ENCODE results near the gene SLC5A4.
"Not testable (repeated sequence)": the region's sequence is repeated elsewhere in the genome, so short reads cannot be mapped to it uniquely, and the experiment has no call there.

Gene SLC5A4

GRCh38 chr22:32255217-32255616 lies at the start of gene SLC5A4:
Gene SLC5A4 (minus strand): TSS chr22:32255347. CDS start chr22:32255329, 18 bp downstream.
- no peak within 1 kb of the TSS for H3K27ac ChIP-seq
- TF ChIP-seq ZFX (IDR thresholded peaks at IDR 0.05): no peak

- not testable (repeated sequence) for H3K27ac ChIP-seq
Observed at GRCh38 chr22:32293921-32294320, 38.8 kb upstream of the SLC5A4 start.

GRCh38 chr22:32286290-32286840 lies 31.2 kb upstream of the SLC5A4 start:
- TF ChIP-seq CTCF (conservative IDR thresholded peaks at IDR 0.05) (no peak), ZFX (IDR thresholded peaks at IDR 0.05) (no peak)
- H3K27ac ChIP-seq: no peak overlapping the region

- no peak for TF ChIP-seq CTCF (conservative IDR thresholded peaks at IDR 0.05)
- no peak for TF ChIP-seq ZFX (IDR thresholded peaks at IDR 0.05)
Observed at GRCh38 chr22:32281072-32281471, 25.9 kb upstream of the SLC5A4 start.

GRCh38 chr22:32275353-32275752 lies 20.2 kb upstream of the SLC5A4 start:
- not testable (repeated sequence) for H3K27ac ChIP-seq

More at GRCh38 chr22:32281072-32281471, 25.9 kb upstream of the SLC5A4 start:
- H3K27ac ChIP-seq: no peak overlapping the region

- TF ChIP-seq CTCF (conservative IDR thresholded peaks at IDR 0.05) (no peak), ZFX (IDR thresholded peaks at IDR 0.05) (no peak)
Observed at GRCh38 chr22:32271389-32271788, 16.2 kb upstream of the SLC5A4 start.

GRCh38 chr22:32270641-32271369 lies 15.7 kb upstream of the SLC5A4 start:
- TF ChIP-seq CTCF (conservative IDR thresholded peaks at IDR 0.05) (no peak), ZFX (IDR thresholded peaks at IDR 0.05) (no peak)

More at GRCh38 chr22:32271389-32271788, 16.2 kb upstream of the SLC5A4 start:
- no peak overlapping the region for H3K27ac ChIP-seq

GRCh38 chr22:32269316-32269715 lies 14.2 kb upstream of the SLC5A4 start:
- TF ChIP-seq CTCF (conservative IDR thresholded peaks at IDR 0.05): no peak
- TF ChIP-seq ZFX (IDR thresholded peaks at IDR 0.05): no peak

More at GRCh38 chr22:32270641-32271369, 15.7 kb upstream of the SLC5A4 start:
- no peak overlapping the region for H3K27ac ChIP-seq

GRCh38 chr22:32267011-32267410 lies 11.9 kb upstream of the SLC5A4 start:
- TF ChIP-seq CTCF (conservative IDR thresholded peaks at IDR 0.05) (no peak), ZFX (IDR thresholded peaks at IDR 0.05) (no peak)
- H3K27ac ChIP-seq: no peak overlapping the region

More at GRCh38 chr22:32269316-32269715, 14.2 kb upstream of the SLC5A4 start:
- no peak overlapping the region for H3K27ac ChIP-seq
